Inflammatory macrophage (primary cell): ENCODE results near the gene AK4.
"Not testable (repeated sequence)": the region's sequence is repeated elsewhere in the genome, so short reads cannot be mapped to it uniquely, and the experiment has no call there.

ENCODE experiments used
- DNase-seq, 2 donors: peaks; one replicate each; pipeline ENCODE4 v3.0.0-alpha.2; 2020 to 2022
- total RNA-seq, 18 experiments: gene quantifications; one replicate each; lab custom pipeline; 2026; ENCODE audit warnings: mixed read lengths in 6 of 18, inconsistent platforms in 2 of 18; lab: John Stamatoyannopoulos, UW

AK4 gene
- total RNA-seq = 15.6 to 69.5 (median 35.0) reads per million in 18 experiments

DNA sequence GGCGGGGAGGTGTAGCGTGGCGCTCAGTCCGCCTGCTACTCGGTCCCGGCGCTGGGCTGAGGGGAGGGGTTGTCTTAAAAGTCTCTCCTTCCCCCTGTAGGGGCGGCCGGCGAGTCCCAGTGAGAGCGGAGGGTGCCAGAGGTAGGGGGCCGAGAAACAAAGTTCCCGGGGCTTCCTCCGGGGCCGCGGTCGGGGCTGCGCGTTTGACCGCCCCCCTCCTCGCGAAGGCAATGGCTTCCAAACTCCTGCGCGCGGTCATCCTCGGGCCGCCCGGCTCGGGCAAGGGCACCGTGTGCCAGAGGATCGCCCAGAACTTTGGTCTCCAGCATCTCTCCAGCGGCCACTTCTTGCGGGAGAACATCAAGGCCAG is at the start of gene AK4:
Gene AK4, plus strand, starts transcription at position 26 of the 370 bp plus-strand sequence. Its CDS starts 205 bp downstream, at position 231.
- not testable (repeated sequence) for DNase-seq

DNA sequence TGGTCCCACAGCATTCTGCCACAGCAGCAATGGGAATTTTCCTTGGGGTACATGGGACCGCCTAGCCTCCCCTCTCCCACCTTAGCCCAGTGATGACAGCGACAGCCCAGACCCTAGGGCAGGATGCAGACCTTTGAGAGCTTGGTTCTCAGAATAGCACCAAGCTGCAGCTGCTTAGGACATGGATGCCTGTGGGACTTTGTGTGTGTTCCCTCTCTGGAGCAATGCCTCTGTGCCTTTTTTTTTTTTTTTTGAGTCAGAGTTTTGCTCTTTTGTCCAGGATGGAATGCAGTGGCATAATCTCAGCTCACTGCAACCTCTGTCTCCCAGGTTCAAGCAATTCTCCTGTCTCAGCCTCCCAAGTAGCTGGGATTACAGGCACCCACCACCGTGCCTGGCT is 44.2 kb upstream of the AK4 start:
- no peak for DNase-seq

DNA sequence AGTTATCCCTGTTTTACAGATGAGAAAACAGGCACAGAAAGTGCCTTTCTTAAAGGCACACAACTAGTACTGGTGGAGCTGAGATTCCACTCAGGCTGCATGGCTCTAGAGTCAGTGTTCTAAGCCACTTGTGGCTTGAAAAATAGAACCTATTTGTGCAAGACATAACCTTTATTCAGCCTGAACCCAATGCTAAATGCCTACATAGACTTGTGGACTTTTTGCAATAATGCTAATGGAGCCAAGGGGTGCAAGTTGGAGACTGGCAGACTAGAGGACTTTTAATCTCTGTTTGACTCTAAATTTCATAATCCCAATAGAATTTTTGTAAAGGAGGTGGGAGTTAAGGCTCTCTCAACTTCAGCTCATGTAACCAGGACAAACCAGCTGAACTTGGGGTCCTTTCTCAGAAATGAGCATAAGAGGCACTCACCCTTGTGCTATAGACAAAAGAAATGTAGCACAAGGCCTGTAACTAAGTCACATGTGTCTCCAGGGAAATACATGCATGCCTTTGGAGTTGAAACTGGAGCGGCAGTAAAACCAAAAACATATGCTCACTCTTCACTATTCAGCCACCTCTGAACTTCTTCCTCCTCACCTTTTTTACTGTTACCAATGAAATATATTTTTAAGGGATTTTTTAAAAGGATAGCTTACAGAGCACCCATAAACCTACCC is 43.0 kb upstream of the AK4 start:
- DNase-seq = no peak

DNA sequence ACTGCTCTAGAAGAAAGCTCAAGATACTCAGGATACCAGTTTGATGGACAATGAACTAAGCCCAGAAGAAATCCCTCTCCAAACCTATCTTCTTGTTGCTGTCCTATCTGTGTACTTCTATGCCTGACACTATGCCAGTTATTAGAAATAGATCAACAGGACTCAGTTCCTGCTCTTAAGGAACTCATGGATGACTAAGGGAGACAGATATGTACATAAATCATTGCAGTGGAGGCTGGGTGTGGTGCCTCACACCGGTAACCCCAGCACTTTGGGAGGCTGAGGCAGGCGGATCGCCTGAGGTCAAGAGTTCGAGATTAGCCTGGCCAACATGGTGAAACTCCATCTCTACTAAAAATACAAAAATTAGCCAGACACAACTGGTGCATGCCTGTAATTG is 42.4 kb upstream of the AK4 start:
- no peak for DNase-seq

DNA sequence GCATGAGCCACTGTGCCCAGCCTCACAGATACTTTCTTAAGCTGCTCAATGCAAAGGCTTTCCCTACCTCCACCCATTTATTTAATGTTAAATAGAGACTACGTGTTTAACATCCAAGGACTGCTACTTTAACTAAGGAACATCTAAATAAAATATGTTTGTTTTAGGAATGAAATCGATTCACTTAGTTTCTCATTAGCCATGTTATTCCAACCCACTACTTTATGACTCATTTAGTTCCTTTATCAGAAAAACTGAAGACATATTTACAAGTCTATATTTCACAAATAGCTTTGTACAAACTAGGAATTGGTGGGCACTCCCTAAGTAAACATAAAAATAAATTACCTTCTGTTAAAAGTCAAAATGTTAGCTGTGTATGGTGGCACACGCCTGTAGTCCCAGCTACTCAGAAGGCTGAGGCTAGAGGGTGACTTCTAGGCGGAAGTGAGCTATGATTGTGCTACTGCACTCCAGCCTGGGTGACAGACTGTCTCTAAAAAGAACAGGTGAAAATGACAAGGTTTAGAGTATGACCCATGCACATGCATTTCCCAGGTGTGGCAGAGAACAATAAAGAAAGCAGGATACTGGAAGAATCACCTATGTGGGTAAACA is 39.9 kb upstream of the AK4 start:
- DNase-seq = no peak

DNA sequence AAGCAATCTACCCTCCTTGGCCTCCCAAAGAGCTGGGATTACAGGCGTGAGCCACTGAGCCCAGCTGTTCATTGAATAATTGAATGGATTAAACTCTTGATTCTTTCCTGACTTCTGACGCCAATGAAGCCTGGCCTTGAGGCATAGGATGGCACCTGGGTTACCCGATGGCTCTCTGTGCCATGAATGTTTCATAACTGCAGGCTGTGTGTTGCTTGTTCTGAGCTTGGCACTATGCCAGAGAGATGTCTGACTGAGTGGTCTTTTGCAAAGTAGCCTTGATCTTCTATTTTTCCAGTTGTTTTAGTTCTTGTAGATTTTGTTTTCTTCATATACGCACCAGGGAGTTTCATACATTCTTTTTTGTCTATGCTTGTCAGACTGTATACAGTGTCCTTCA is 38.5 kb upstream of the AK4 start:
- no peak for DNase-seq

DNA sequence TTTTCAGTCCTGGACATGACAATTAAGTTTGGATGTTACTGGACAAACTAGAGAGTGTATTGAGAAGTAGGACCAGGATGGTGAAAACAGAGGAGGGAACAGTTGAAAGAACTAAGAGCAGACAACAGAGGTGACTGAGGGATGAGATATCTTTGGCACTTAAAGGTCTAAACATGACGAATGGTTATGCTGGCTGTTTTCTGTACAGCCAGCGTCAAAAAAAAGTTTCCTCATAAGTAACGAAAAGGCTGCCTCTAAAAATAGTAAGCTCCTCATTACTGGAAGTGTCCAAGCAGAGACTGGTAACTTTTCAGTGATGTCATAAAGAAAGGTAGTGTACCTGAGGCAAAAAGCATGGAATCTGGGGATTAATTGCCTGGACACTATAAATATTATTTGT is 35.2 kb upstream of the AK4 start:
- DNase-seq = no peak

DNA sequence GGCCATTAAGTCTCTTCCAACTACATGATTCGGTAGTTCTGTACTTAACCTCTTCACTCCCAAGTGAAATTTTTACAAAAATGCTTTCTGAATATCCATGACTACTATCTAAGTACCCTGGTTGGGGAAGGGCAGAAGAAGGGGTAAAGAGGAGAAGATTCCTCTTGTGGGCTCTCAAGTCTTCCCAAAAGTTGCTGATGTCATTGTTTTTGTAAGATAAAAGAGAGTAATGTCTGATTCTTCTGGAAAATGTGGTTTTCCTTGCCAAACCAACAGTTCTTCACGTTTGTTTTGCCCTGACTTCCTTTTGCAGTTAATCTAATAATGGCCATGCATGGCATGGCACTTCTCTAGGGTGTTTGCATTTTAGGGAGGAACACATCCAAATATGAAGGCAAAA is 34.7 kb upstream of the AK4 start:
- no peak for DNase-seq

DNA sequence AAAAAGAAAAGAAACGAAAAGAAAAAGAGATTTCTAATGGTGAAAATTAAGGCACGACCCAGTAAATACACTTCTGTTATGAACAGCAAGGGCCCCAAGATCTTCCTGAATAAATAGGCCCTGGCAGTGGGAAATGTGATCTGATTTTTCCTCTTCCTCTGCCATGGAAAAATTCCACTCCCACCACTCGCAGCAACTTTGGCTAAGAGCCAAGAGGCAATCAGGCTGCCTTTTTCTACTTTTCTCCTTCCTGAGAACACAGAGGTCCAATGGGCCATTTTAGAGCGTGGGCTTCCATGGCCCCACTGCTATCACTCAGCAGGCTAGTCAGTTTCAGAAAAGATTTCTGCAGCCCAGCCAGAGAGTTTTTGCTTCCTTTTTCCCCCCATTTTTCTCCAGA is 33.7 kb upstream of the AK4 start:
- DNase-seq = no peak

DNA sequence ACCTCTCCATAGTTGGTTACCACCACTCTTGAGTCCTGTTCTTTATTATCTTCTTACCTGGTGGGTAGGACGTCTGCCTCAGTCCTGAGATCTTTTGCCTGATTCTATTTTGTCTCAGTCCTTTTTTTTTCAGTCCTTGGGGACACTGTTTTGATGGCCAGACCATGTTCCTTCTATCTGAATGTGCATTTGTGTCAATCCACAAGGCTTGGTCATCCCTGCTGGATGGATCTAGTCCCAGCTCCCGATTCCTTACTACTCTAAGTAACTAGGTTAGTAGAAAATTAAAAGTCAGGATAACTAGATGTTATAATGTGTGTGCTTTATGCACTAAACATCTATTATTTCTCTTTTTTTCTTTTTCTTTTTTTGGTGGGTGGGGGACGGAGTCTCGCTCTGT is 28.1 kb upstream of the AK4 start:
- no peak for DNase-seq

DNA sequence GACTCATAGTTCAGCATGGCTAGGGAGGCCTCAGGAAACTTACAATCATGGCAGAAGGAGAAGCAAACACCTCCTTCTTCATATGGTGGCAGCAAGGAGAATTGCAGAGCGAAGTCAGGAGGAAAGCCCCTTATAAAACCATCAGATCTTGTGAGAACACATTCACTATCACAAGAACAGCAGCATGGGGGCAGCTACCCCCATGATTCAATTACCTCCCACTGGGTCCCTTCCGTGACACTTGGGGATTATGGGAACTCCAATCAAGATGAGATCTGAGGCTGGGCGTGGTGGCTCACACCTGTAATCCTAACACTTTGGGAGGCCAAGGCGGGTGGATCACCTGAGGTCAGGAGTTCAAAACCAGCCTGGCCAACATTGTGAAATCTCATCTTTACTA is 18.9 kb upstream of the AK4 start:
- not testable (repeated sequence) for DNase-seq

DNA sequence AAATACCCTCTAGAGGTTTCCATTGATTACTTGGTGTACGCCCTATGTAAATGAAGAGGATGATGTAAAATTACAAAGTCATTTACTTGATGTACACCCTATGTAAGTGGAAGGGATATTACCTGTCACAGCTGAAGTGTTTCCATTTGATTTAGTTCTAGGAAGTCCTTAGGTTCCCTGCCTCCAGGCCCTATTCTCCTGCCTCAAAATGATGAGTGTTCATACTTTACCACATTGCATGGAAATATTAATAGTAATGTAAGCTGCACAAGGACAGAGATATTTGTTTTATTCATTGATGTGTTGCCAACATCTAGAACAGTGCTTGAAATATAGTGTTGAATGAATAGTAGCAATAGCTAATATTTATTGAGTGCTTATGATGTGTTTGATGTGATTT is 9.5 kb upstream of the AK4 start:
- DNase-seq = no peak

DNA sequence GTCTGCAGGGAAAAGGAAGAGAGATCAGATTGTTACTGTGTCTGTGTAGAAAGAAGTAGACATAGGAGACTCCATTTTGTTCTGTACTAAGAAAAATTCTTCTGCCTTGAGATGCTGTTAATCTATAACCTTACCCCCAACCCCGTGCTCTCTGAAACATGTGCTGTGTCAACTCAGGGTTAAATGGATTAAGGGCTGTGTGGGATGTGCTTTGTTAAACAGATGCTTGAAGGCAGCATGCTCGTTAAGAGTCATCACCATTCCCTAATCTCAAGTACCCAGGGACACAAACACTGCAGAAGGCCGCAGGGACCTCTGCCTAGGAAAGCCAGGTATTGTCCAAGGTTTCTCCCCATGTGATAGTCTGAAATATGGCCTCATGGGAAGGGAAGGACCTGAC is 8.2 kb upstream of the AK4 start:
- not testable (repeated sequence) for DNase-seq

DNA sequence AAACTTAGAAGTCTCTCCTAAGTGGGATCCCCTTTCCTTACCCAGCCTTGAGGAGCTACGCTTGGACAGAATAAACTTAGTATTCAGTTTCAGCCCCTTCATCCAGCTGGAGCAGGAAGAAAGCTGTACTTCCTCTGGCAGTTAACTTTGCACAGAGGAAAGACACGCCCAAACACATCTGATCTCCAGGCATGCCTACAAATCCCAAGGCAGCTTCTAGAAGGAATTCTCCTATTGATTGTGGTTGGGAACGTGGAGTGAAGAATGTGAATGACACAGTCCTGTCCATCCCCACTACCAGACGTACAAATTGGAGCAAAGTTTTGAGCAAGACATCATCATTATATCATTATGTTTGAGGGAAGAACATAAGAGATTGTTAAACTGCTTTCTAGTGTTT is 6.6 kb upstream of the AK4 start:
- DNase-seq = no peak

DNA sequence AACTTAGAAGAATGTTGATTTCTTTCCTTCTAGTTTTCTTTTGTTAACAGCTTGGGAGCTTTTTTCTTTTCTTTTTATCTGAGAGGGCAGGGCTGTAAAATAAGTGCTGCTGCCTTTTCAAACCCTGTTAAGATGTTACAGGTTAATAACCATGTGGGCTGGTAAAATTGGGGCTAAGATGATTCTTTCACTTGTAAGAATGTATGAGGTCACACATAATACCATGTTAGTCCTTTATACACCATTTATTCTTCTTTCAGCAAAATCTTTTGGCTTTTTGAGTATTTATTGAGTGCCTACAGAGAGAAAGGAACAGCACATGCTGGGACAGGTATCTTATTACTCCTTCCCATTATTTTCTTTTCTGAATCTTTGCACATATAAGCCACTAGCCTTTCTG is 6.1 kb upstream of the AK4 start:
- DNase-seq = no peak

DNA sequence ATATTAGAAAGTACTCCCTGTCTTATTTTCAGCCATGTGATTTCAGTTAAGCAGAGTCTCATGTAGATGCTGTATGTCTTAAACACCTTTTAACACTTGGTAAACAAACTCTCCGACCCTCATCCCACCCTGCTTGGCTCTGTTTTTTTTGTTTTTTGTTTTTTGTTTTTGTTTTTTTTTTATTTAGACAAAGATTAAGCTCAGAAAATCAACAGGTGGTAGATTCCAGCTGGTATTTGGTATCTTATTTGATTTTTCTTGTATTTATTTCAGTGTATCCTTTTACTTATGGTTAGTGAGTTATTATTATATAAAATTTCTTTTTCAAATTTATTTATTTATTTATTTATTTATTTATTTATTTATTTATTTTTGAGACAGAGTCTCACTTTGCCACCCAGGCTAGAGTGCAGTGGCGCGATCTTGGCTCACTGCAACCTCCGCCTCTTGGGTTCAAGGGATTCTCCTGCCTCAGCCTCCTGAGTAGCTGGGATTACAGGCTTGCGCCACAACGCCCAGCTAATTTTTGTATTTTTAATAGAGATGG is 4.8 kb upstream of the AK4 start:
- DNase-seq = not testable (repeated sequence)

DNA sequence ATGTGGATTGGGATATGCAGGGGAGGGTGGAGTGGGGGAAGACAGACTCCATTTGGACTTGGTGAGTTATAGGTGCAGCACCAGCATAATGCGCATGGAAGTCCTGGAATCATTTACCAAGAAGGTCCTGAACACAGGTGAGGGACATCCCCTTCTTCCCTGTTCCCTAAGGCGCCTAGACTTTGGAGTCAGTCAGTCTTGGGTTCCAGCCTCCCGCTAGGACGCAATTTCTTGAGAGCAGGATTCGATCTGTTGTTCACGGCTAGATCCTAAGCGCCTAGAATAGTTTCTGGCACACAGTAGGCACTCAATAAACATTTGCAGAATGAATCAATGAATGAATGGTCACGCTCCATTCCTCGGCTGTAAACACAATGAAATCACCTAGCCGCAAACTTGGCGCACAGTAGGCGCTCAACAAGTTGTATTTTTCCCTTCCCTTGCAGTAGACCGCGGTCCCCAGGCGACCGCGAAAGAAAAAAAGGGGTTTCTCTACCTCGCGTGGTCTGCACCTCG is 1.0 kb upstream of the AK4 start:
- DNase-seq = no peak

DNA sequence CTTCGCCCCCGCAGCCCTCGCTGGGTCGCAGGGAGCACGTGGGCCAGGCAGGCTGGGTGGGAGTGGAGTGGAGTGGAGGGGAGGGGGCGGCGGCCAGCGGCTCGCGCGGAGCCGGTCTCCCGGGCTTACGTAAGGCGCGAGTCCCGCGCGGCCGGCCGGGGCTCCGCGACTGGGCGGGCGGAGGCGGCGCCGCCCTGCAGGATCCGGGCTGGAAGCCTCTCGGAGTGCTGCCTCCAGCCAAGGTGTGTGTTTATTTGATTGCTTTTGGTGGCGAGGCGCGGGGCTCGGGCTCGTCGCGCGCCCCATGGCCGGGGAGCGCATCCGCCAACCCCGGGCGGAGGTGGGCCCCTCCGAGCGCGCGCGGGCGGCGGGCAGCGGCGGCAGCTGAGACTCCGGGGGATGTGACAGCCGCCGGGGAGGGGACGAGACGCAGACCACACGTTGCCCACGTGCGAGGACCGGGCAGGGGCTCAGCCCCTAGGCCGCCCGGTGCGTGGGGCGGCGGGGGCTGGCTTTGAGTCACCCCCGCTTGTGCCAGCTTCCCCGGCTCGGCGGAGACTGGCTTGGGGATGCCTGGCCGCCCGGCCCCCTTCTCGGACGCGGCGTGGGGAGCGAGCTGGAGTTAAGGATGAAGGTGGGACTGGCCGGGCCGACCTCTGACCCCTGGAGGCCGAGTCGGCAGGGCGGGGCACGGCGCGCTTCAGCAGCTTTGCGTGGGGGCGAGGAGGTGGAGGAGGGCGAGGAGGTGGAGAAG is 402 bp upstream of the AK4 start:
- DNase-seq = peak; percentile 18 to 38

DNA sequence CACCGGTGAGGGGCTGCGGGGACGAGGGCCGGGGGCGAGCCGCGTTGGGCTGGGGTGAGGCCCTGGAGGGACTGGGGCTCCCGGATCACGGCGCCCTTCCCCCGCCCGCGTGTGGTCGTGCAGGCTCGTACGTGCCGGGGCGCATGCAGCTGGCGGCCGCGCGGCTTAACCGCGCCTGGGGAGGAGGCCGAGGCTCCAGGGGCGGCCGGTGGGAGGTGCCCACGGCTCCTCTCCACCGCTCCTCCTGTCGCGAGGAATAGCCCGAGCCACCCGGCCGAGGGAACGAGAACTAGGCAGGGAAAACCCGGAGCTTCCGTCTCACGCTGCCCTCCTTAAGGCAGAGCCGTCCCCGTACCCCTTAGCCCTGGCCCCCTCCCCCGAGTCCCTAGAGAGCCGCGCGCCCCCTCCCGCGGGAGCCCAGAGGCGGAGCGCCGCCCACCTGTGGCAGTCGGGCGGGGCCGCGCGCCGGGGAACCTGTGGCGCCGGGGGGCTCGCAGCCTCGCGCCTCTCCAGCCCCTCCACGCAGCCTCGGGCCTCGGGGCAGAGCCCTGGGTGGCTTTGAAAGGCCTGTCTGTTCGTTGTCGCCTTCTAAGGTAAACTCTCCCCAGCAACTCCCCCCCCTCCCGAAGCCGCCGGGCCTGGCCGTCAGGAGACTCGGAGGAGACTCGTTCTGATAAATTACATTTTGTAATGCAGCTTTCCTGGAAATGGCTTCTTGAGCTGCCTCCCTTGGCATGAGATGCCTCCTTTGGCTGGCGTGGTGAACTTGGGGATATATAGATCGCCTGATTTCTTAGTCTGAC is 746 bp downstream of the AK4 start:
- peak; percentile 34 to 58 for DNase-seq

DNA sequence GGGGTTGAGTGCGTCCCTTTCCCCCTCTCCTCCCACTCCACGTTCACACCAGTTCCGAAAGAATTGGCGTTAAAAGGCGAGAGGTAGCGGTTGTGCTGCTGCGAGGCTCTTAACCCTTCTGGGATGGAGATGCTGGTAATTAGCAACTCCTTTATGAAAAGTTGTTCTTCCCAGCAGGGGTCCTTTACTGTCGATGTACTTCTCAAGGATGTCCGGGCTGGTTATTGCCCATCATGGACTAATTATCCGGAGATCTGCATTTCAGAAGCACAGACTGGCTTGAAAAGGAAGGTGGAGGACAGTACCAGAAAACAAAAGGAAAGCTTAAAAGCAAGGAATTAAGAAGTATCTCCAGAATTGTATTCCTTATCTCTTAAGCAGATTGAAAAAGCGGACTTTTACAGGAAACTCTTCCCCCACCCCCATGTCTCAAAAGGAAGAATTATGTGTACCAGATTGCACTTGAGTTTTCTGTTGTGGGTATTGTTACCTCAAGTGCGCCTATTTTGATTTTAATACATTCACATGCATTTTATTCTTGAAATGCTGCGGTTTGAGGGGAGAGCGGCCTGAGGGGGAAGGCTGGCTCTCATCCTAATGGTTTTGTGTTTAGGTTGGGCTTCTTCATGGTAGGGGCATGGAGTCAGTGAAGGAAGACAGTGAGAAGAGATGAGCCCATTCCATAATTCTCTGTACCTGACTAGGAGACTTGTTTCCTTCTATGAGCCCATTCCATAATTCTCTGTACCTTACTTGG is 1.5 kb downstream of the AK4 start:
- no peak for DNase-seq

DNA sequence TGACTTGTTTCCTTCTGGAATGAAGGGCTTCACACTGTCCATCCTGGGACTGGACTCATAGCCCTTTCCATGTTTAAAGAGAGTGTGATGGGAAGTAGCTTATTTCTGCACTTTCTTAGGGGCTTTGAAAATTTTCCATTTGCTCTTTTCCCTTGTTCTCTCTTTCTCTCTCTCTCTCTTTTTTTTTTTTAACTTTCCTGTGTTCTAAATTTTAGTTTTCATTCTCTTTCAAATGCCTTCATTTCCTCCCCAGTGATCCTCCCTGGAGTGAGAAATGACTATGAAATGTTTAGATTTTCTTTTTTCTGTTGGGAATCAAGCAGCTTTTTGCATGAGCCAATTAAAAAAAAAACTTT is 2.1 kb downstream of the AK4 start:
- no peak for DNase-seq
